NCI-H774 (cell line): ENCODE data around the gene ADAM8.
A peak's percentile ranks its signal among the peaks of the same experiment; 100 is the strongest.
"Not testable (repeated sequence)": the region's sequence is repeated elsewhere in the genome, so short reads cannot be mapped to it uniquely, and the experiment has no call there.

Experiments
- DNase-seq: peaks from one replicate; lab custom pipeline; 2025; lab: John Stamatoyannopoulos, UW

ADAM8 gene

GRCh38 chr10:133267829-133268228, 8.8 kb downstream of the ADAM8 start:
- no peak for DNase-seq

- DNase-seq, result no peak
Observed at GRCh38 chr10:133267293-133267692, 9.4 kb downstream of the ADAM8 start.

GRCh38 chr10:133266056-133266795, 10.4 kb downstream of the ADAM8 start:
- DNase-seq, result no peak

GRCh38 chr10:133265052-133265451, 11.6 kb downstream of the ADAM8 start:
- not testable (repeated sequence) for DNase-seq

- no peak for DNase-seq
Observed at GRCh38 chr10:133264461-133264860, 12.2 kb downstream of the ADAM8 start.

- DNase-seq, result no peak
Observed at GRCh38 chr10:133263674-133264073, 13.0 kb downstream of the ADAM8 start.

GRCh38 chr10:133262696-133263095, 14.0 kb downstream of the ADAM8 start:
- peak; percentile 11 for DNase-seq

GRCh38 chr10:133261726-133262325, 14.8 kb downstream of the ADAM8 start:
- DNase-seq, result peak; percentile 23

GRCh38 chr10:133260895-133261725, 15.6 kb downstream of the ADAM8 start:
- DNase-seq, result no peak

GRCh38 chr10:133259602-133259989, 17.1 kb downstream of the ADAM8 start:
- no peak for DNase-seq

GRCh38 chr10:133258818-133259601, 17.7 kb downstream of the ADAM8 start:
- no peak for DNase-seq

- DNase-seq, result no peak
Observed at GRCh38 chr10:133258066-133258817, 18.4 kb downstream of the ADAM8 start.

- no peak for DNase-seq
Observed at GRCh38 chr10:133257489-133258065, 19.1 kb downstream of the ADAM8 start.

GRCh38 chr10:133255323-133255722, 21.3 kb downstream of the ADAM8 start:
- DNase-seq, result no peak

GRCh38 chr10:133254421-133255120, 22.1 kb downstream of the ADAM8 start:
- DNase-seq, result no peak

- no peak for DNase-seq
Observed at GRCh38 chr10:133253361-133253955, 23.2 kb downstream of the ADAM8 start.

GRCh38 chr10:133252223-133252552, 24.5 kb downstream of the ADAM8 start:
- DNase-seq, result no peak

GRCh38 chr10:133251388-133252222, 25.1 kb downstream of the ADAM8 start:
- no peak for DNase-seq
